WERI-Rb-1 (cell line): Measurements from ENCODE around the gene SMIM44.

ENCODE experiments used
- DNase-seq: peaks from one replicate; pipeline ENCODE4 v3.0.0-alpha.2; 2020
- H3K27ac ChIP-seq: fragments of 250-450 bp; sonication (Bioruptor Pico); 2 replicates; pipeline ENCODE4 v1.5.1; 2020; ENCODE audit warnings: mild to moderate bottlenecking, moderate library complexity
- H3K27me3 ChIP-seq: fragments of 250-450 bp; sonication (Bioruptor Pico); 2 replicates; pipeline ENCODE4 v1.5.1; 2021; ENCODE audit warnings: mild to moderate bottlenecking, low read depth, moderate library complexity; ENCODE audit not compliant: insufficient read depth, severe bottlenecking
- H3K36me3 ChIP-seq: fragments of 250-450 bp; sonication (Bioruptor Pico); 2 replicates; pipeline ENCODE4 v1.5.1; 2020; ENCODE audit warnings: mild to moderate bottlenecking, moderate library complexity
- H3K4me3 ChIP-seq: 2 replicates; pipeline ENCODE4 v1.5.1; 2011; ENCODE audit warnings: low read depth, mild to moderate bottlenecking, control low read depth, low read length
- H3K9me3 ChIP-seq: fragments of 250-450 bp; sonication (Bioruptor Pico); 2 replicates; pipeline ENCODE4 v1.5.1; 2021; ENCODE audit warnings: mild to moderate bottlenecking, moderate library complexity; ENCODE audit not compliant: severe bottlenecking
- CTCF ChIP-seq: IDR thresholded peaks from 2 replicates; pipeline ENCODE4 v1.5.1; 2011; ENCODE audit warnings: low read depth, mild to moderate bottlenecking, control low read depth, inconsistent platforms, low read length

SMIM44 gene

DNA sequence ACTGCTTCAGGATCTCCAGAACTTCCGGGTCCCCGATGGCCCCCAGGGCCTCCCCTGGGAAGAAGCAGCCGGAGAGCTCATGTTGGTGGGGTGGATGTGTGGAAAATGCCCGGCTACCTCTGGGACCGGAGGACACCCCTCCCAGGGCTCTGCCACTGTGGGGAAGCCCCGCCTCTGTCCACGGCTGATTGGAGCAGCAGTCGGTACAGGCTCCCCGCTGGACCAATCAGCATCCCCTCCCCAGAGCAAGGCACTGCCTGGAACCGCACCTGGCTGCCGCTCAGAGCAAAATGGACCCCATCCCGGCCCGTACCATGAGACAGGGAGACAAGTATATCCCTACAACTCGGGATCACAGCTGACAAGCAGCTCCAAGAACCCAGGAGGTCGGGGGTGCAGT lies 10.8 kb upstream of the SMIM44 start:
- Histone ChIP-seq H3K4me3 (no peak overlapping the region), H3K36me3 (peaks cover 38% of the 10 kb centered on the region), H3K27ac (no peak overlapping the region), H3K27me3 (no peaks in the 10 kb centered on the region), H3K9me3 (no peaks in the 10 kb centered on the region)
- peak; percentile 61 for DNase-seq
- TF ChIP-seq CTCF: no peak

DNA sequence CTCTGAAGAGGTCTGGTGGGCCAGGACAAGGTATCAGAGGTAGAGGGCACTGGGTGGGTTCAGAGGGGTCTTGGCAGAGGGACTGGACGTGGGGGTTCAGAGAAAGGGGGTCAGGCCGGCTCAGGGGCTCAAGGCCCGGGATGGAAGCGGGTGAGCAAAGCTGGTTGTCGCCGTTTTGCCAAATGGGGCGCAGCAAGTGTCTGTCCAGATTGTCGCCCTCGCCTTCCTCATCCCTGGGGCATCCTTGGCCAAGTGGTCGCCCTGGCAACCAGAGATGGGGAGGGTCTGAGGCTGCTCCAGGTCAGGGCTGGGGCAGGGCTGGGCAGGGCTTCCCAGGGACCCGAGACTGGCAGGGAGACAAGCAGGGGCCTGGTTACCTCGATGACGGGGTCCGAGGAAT lies 10.4 kb upstream of the SMIM44 start:
- Histone ChIP-seq H3K27ac (no peak overlapping the region), H3K9me3 (no peaks in the 10 kb centered on the region), H3K27me3 (no peaks in the 10 kb centered on the region), H3K4me3 (no peak overlapping the region), H3K36me3 (peaks cover 38% of the 10 kb centered on the region)
- no peak for TF ChIP-seq CTCF
- DNase-seq: no peak

DNA sequence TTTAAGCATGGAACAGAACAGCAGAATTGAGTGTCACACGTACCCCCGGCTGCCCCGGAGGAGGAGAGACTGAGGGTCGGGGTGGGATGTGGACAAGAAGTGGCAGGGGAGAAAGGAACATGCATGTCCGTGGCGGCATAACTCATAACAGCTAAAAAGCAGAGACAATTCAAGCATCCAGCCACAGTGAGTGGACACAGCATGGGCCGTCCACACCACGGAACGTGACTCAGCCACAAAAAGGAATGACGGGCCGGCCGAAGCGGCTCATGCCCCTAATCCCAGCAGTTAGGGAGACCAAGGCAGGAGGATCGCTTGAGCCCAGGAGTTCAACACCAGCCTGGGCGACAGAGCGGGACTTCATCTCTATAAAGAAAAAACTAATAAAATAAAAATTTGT lies 9.7 kb upstream of the SMIM44 start:
- no peak overlapping the region for H3K4me3 ChIP-seq
- no peak for DNase-seq
- peaks cover 38% of the 10 kb centered on the region for H3K36me3 ChIP-seq
- no peaks in the 10 kb centered on the region for H3K27me3 ChIP-seq
- no peak for TF ChIP-seq CTCF
- H3K9me3 ChIP-seq: no peaks in the 10 kb centered on the region
- H3K27ac ChIP-seq: no peak overlapping the region

- Histone ChIP-seq H3K27me3 (no peaks in the 10 kb centered on the region), H3K9me3 (no peaks in the 10 kb centered on the region), H3K27ac (no peak overlapping the region), H3K4me3 (no peak overlapping the region), H3K36me3 (peaks cover 38% of the 10 kb centered on the region)
- no peak for DNase-seq
- no peak for TF ChIP-seq CTCF
Observed at GRCh38 chr19:3492131-3492839, 9.0 kb upstream of the SMIM44 start.

- no peak for DNase-seq
- Histone ChIP-seq H3K4me3 (no peak overlapping the region), H3K9me3 (no peaks in the 10 kb centered on the region), H3K27me3 (no peaks in the 10 kb centered on the region), H3K36me3 (peaks cover 38% of the 10 kb centered on the region), H3K27ac (no peak overlapping the region)
- no peak for TF ChIP-seq CTCF
Observed at GRCh38 chr19:3491396-3492119, 8.3 kb upstream of the SMIM44 start.
